DND-41 (cell line): ENCODE results near the gene C3orf70.

Source experiments
- ATAC-seq: fragments of 200-7000 bp; cut with Tn5 transposase; 3 replicates; pipeline ENCODE4 v1.9.1; 2021; ENCODE audit warnings: low read depth; ENCODE audit not compliant: insufficient read depth
- DNase-seq: peaks from one replicate; pipeline ENCODE4 v3.0.0-alpha.2; 2020
- H2AFZ ChIP-seq: 2 replicates; pipeline ENCODE4 v1.6.0; 2012; ENCODE audit warnings: low read depth, low read length
- H3K27ac ChIP-seq: 2 replicates; pipeline ENCODE4 v1.5.1; 2012; ENCODE audit warnings: low read length, inconsistent platforms
- H3K27me3 ChIP-seq: fragments of 200-600 bp; sonication (generic); 2 replicates; pipeline ENCODE4 v1.6.0; 2012; ENCODE audit warnings: low read length, mild to moderate bottlenecking, inconsistent platforms; ENCODE audit not compliant: insufficient read depth, poor library complexity
- H3K36me3 ChIP-seq: 2 replicates; pipeline ENCODE4 v1.5.1; 2012; ENCODE audit warnings: low read length, inconsistent platforms; ENCODE audit not compliant: insufficient read depth
- H3K4me1 ChIP-seq: 2 replicates; pipeline ENCODE4 v1.5.1; 2012; ENCODE audit warnings: mild to moderate bottlenecking, low read length; ENCODE audit not compliant: insufficient read depth
- H3K4me2 ChIP-seq: 2 replicates; pipeline ENCODE4 v1.6.0; 2012; ENCODE audit warnings: mild to moderate bottlenecking, moderate library complexity, low read length, inconsistent platforms; ENCODE audit not compliant: insufficient read depth
- H3K4me3 ChIP-seq, 2 experiments: fragments of 200-600 bp in 1 of 2; shearing (Covaris generic) in 1 of 2; 2 replicates each; pipeline ENCODE4 v1.5.1; 2012 to 2016; ENCODE audit warnings: inconsistent platforms in 2 of 2, low read length in 2 of 2, mild to moderate bottlenecking in 2 of 2, low read depth in 1 of 2, moderate library complexity in 1 of 2
- H3K79me2 ChIP-seq: 2 replicates; pipeline ENCODE4 v1.6.0; 2012; ENCODE audit warnings: low read length, inconsistent platforms; ENCODE audit not compliant: insufficient read depth
- H3K9ac ChIP-seq: 2 replicates; pipeline ENCODE4 v1.6.0; 2012; ENCODE audit warnings: low read depth, mild to moderate bottlenecking, inconsistent platforms, low read length, moderate library complexity
- H3K9me3 ChIP-seq: 2 replicates; pipeline ENCODE4 v1.5.1; 2012; ENCODE audit warnings: low read length, moderate library complexity, mild to moderate bottlenecking, inconsistent platforms; ENCODE audit not compliant: insufficient read depth, severe bottlenecking
- H4K20me1 ChIP-seq: 2 replicates; pipeline ENCODE4 v1.6.0; 2012; ENCODE audit warnings: low read length; ENCODE audit not compliant: insufficient read depth
- EZH2 ChIP-seq: IDR thresholded peaks from 3 replicates; pipeline ENCODE4 v1.6.1; 2012; ENCODE audit warnings: borderline replicate concordance, low read depth, mild to moderate bottlenecking, moderate library complexity, low read length, inconsistent platforms; ENCODE audit not compliant: severe bottlenecking
- TF ChIP-seq, protein P1 (sequence below): IDR thresholded peaks from 2 replicates; pipeline ENCODE4 v1.5.1; 2012; ENCODE audit warnings: borderline replicate concordance, low read length, moderate library complexity, mild to moderate bottlenecking; ENCODE audit not compliant: poor library complexity, severe bottlenecking; ENCODE audit errors: extremely low read depth

The C3orf70 gene

DNA sequence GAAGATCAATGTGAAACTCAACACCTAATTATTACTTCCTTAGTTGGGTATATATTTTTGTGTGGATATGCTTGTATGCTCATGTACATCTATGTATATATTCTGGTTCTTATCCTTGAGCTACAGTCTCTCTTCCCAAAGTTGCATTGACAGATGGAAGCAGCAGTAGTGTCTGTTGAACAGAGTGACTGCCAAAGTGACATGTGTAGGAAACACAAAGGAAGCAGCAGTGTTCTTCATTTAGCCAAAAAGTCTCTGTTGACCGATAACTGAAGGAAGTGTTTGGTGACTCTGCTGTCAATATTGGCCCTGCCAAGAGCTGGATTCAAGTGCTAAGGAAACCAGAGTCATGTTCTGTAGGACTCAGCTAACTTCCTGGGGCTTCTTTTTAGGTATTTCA lies 123.8 kb downstream of the C3orf70 start:
- H3K27me3 ChIP-seq = no peaks in the 10 kb centered on the region
- DNase-seq = no peak
- H3K4me1 ChIP-seq = no peaks in the 10 kb centered on the region
- H3K4me3 ChIP-seq = no peak overlapping the region
- no peak for ATAC-seq
- H3K79me2 ChIP-seq = no peaks in the 10 kb centered on the region
- H2AFZ ChIP-seq = no peak overlapping the region
- H3K9me3 ChIP-seq = no peaks in the 10 kb centered on the region
- no peak overlapping the region for H3K9ac ChIP-seq
- H3K27ac ChIP-seq = no peak overlapping the region
- no peaks in the 10 kb centered on the region; the same call in 1 of the 2 replicates for H3K36me3 ChIP-seq
- TF ChIP-seq, protein P1, sequence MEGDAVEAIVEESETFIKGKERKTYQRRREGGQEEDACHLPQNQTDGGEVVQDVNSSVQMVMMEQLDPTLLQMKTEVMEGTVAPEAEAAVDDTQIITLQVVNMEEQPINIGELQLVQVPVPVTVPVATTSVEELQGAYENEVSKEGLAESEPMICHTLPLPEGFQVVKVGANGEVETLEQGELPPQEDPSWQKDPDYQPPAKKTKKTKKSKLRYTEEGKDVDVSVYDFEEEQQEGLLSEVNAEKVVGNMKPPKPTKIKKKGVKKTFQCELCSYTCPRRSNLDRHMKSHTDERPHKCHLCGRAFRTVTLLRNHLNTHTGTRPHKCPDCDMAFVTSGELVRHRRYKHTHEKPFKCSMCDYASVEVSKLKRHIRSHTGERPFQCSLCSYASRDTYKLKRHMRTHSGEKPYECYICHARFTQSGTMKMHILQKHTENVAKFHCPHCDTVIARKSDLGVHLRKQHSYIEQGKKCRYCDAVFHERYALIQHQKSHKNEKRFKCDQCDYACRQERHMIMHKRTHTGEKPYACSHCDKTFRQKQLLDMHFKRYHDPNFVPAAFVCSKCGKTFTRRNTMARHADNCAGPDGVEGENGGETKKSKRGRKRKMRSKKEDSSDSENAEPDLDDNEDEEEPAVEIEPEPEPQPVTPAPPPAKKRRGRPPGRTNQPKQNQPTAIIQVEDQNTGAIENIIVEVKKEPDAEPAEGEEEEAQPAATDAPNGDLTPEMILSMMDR = no peak
- no peak for TF ChIP-seq EZH2
- no peaks in the 10 kb centered on the region for H4K20me1 ChIP-seq
- no peak overlapping the region for H3K4me2 ChIP-seq

DNA sequence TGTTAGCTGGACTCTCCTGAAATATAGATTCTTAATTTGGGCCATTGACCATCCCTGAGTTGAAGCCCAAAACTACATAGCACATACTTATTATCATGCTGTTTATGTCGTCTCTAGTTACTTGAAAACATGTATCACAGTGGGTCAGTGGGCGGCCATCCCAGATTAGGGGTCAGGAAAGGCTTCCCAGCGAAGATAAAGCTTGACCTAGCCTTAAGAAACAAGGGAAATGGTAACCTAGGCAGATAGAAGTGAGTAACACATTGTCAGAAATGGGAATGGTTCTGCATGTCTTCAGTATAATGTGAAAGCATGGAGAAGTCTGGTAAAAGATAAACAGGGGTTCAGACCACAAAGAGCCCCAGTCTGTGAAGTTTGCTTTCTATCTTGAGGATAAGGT lies 124.7 kb downstream of the C3orf70 start:
- H3K27me3 ChIP-seq = no peaks in the 10 kb centered on the region
- H2AFZ ChIP-seq = no peak overlapping the region
- no peaks in the 10 kb centered on the region for H3K4me1 ChIP-seq
- no peaks in the 10 kb centered on the region; the same call in 1 of the 2 replicates for H3K36me3 ChIP-seq
- H3K4me3 ChIP-seq = no peak overlapping the region
- H3K27ac ChIP-seq = no peak overlapping the region
- ATAC-seq = no peak
- no peak overlapping the region for H3K9ac ChIP-seq
- no peaks in the 10 kb centered on the region for H4K20me1 ChIP-seq
- TF ChIP-seq, protein P1 = no peak
- TF ChIP-seq EZH2 = no peak
- H3K9me3 ChIP-seq = no peaks in the 10 kb centered on the region
- H3K4me2 ChIP-seq = no peak overlapping the region
- DNase-seq = no peak
- no peaks in the 10 kb centered on the region for H3K79me2 ChIP-seq
